ENCODE measurements around the gene SCN8A.

SCN8A gene

GRCh38 chr12:51669271-51669670 is 78.2 kb downstream of the SCN8A start:
- DNase-seq (ENCODE audit: low read depth in 2 of 2, low spot score in 1 of 2), result no peak

DNA sequence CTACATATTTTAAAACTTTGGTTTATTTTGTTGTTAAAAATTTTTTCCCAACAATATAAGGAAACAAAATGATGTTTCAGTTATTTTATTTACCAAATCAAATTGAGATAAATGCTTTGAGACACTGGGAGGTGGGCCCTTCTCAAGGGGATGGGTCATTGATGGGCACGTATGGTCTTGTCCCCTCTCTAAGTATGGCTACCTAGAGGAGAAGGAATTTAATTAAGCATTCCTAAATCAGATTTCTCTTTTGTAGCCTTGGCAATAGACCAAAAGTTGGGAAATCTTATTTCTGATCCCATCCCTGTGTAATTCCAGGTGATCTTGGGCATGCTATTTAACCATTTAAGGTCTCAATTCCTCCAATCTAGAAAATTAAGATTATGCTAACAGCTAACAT is 79.0 kb downstream of the SCN8A start:
- DNase-seq (ENCODE audit: low read depth in 2 of 2, low spot score in 1 of 2), result no peak

- DNase-seq (ENCODE audit: low read depth in 2 of 2, low spot score in 1 of 2), result no peak
Observed at GRCh38 chr12:51672334-51672733, 81.3 kb downstream of the SCN8A start.

- no peak for DNase-seq (ENCODE audit: low read depth in 2 of 2, low spot score in 1 of 2)
Observed at GRCh38 chr12:51675071-51675803, 84.2 kb downstream of the SCN8A start.

- no peak for DNase-seq (ENCODE audit: low read depth in 2 of 2, low spot score in 1 of 2)
Observed at GRCh38 chr12:51676875-51677274, 85.8 kb downstream of the SCN8A start.

DNA sequence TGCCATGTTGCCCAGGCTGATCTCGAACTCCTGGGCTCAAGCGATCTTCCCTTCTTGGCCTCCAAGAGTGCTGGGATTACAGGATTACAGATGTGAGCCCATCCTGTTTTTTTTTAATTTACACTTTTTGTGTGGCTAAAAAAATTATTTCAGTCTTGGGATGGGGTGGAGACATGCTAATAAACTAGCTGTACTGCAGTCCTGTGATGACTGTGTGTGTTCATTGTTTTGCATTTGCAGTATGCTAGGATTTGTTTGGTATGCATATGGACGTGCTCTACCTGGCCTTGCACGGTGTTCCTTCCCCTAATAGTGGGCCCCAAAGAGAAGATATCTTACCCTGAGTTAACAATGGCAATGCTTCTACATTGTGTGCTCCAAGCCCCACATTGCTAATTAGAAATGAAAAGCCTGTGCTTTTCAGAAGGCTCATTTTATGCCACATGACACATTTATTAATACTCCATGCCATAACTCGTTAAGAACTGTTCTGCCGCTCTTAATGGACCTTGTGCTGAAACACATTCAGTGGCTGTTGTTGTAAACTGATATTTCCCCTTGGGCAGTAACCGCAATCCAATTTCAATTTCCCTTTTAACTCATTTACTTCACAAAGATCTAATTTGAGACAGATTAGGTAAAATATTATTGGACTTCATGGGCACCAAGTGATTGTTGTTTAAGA is 86.4 kb downstream of the SCN8A start:
- no peak for DNase-seq (ENCODE audit: low read depth in 2 of 2, low spot score in 1 of 2)

DNA sequence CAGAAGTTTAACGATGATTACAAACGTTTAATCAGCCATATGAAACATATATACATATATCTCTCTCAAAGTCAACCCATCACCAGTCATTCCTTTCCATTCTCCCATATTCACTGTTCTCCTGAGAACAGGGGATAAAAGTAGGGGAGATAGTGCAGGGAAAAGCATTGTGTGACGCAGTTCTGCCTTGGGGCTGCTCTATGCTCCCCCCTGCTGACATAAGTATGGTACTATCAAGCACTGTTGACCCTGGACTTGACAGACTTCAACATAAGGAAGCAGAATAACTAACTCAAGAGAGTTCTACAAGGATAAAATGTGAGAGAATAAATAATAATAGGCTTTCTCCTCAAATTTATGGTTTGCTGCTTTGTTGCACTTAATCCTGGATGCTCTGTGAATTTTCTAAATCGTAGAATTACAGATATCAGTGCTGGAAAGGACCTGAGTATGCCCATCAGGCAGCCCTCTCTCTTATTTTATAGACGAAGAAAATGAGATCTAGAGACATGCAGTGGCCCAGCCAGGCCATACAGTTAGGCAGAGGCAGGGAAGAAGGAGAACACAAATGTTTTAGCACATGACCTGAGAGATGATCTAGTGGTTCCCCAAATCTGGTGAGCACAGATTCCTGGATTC is 87.2 kb downstream of the SCN8A start:
- DNase-seq (ENCODE audit: low read depth in 2 of 2, low spot score in 1 of 2), result no peak

DNA sequence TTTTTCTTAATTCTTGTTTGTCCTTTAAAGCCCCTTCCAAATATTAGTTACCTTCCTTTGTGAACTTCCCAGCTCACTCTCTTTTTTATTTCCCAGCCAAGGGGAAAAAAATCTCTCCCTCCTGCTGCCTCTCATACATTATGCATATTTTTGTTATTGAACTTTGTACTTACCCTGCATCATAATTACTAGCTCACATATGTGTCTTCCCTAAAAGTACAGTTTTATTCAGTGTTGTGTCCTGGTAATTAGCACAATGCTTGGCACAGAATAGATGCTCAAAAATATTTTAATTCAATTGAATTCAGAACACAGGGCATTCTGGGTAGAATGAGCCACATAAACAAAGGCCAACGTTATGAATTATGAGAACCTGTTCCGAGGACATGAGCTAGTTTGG is 91.9 kb downstream of the SCN8A start:
- no peak for DNase-seq (ENCODE audit: low read depth in 2 of 2, low spot score in 1 of 2)

GRCh38 chr12:51683763-51684357 is 92.8 kb downstream of the SCN8A start:
- DNase-seq (ENCODE audit: low read depth in 2 of 2, low spot score in 1 of 2), result no peak

GRCh38 chr12:51686727-51687126 is 95.7 kb downstream of the SCN8A start:
- DNase-seq (ENCODE audit: low read depth in 2 of 2, low spot score in 1 of 2), result no peak

GRCh38 chr12:51687177-51687576 is 96.1 kb downstream of the SCN8A start:
- no peak for DNase-seq (ENCODE audit: low read depth in 2 of 2, low spot score in 1 of 2)

- no peak for DNase-seq (ENCODE audit: low read depth in 2 of 2, low spot score in 1 of 2)
Observed at GRCh38 chr12:51687614-51688013, 96.6 kb downstream of the SCN8A start.

- DNase-seq (ENCODE audit: low read depth in 2 of 2, low spot score in 1 of 2), result no peak
Observed at GRCh38 chr12:51689983-51690382, 99.0 kb downstream of the SCN8A start.

GRCh38 chr12:51692016-51692415 is 101.0 kb downstream of the SCN8A start:
- no peak for DNase-seq (ENCODE audit: low read depth in 2 of 2, low spot score in 1 of 2)

GRCh38 chr12:51693569-51693968 is 102.5 kb downstream of the SCN8A start:
- DNase-seq (ENCODE audit: low read depth in 2 of 2, low spot score in 1 of 2), result no peak

GRCh38 chr12:51694146-51694545 is 103.1 kb downstream of the SCN8A start:
- no peak for DNase-seq (ENCODE audit: low read depth in 2 of 2, low spot score in 1 of 2)

GRCh38 chr12:51695241-51696010 is 104.4 kb downstream of the SCN8A start:
- DNase-seq (ENCODE audit: low read depth in 2 of 2, low spot score in 1 of 2), result no peak

DNA sequence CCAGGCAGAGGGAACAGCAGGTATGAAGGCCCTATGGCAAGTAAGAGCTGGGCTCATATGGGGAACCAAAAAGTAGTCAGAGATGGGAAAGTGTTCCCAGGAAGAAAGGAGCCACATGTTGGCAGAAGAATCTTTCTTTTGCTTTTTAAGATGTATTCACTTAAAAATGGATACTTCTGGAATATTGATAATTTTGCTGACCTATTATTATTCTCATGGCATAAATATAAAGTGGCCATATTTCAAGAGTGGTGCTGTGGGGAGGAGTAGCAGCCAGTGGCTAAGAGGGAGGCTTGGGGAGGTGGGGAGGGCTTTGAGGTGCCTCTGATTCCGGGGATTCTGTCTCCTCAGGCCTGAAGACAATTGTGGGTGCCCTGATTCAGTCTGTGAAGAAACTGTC is 108.2 kb downstream of the SCN8A start:
- no peak for DNase-seq (ENCODE audit: low read depth in 2 of 2, low spot score in 1 of 2)

DNA sequence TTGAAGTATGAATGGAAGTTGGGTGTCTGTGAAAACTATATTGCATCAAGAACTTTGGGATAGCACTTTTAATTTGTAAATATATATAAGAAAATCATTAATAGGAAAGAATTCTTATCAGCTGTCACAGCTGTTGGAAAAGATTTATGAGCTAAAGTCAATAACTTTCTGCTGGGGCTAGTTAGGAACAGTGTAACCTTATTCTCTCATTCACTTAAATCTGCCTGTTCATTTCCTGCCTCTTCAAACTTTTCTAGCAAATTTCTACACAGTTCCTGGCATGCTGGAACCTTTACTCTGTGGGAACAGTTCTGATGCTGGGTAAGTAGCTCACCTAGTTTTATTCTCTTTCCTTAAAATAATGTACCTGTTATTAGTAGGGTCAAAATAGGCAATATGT is 109.9 kb downstream of the SCN8A start:
- no peak for DNase-seq (ENCODE audit: low read depth in 2 of 2, low spot score in 1 of 2)

GRCh38 chr12:51702587-51702986 is 111.6 kb downstream of the SCN8A start:
- DNase-seq (ENCODE audit: low read depth in 2 of 2, low spot score in 1 of 2), result no peak

DNA sequence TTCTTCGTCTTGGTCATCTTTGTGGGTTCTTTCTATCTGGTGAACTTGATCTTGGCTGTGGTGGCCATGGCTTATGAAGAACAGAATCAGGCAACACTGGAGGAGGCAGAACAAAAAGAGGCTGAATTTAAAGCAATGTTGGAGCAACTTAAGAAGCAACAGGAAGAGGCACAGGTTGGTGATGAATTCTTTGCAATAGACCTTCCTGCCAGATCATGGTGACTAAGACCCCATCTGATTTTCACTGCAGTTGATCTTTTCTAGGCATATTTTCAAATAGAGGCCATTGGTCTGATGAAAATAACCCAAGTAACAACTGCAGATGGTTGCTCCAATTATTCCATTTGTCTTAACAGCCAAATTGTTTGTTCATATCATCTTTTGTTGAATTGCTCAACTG is 114.4 kb downstream of the SCN8A start:
- DNase-seq (ENCODE audit: low read depth in 2 of 2, low spot score in 1 of 2), result no peak

All from stimulated activated CD8-positive, alpha-beta memory T cell treated with anti-CD3 and anti-CD28 coated beads, Interleukin-4, amount 100 ng/mL, for 1 hour (primary cell).